H7 (cell line): ENCODE data around the gene AP3D1. TPM values are rescaled to one million over a fixed set of nuclear protein-coding genes. Genes with fewer than 3 reads are reported as not detected.

Source experiments
- DNase-seq: peaks from one replicate; pipeline ENCODE4 v3.0.0; 2012
- H3K27me3 ChIP-seq: 2 replicates; pipeline ENCODE4 v1.6.0; 2011; ENCODE audit warnings: mild to moderate bottlenecking, low read length; ENCODE audit not compliant: control insufficient read depth, insufficient read depth
- H3K36me3 ChIP-seq: replicated peaks from 2 replicates; pipeline ENCODE4 v1.5.1; 2011; ENCODE audit warnings: low read length; ENCODE audit not compliant: control insufficient read depth, insufficient read depth
- H3K4me3 ChIP-seq: 2 replicates; pipeline ENCODE4 v1.5.1; 2011; ENCODE audit warnings: low read depth, mild to moderate bottlenecking, control low read depth, low read length, moderate library complexity; ENCODE audit not compliant: insufficient read depth
- total RNA-seq: library from RNA; depleted of rRNA; stranded (reverse); fragments of >200 nt; shearing (Covaris generic); gene quantifications from 2 replicates; pipeline ENCODE4 v1.2.3, GENCODE V29; 2014

Gene AP3D1
- total RNA-seq, 1 experiment from 2014 or later = 177 TPM

- Histone ChIP-seq H3K36me3 (peaks cover 63% of the 10 kb centered on the region), H3K4me3 (no peak overlapping the region), H3K27me3 (no peaks in the 10 kb centered on the region)
- no peak for DNase-seq
Measured at GRCh38 chr19:2117215-2117960, 34.0 kb downstream of the AP3D1 start.

DNA sequence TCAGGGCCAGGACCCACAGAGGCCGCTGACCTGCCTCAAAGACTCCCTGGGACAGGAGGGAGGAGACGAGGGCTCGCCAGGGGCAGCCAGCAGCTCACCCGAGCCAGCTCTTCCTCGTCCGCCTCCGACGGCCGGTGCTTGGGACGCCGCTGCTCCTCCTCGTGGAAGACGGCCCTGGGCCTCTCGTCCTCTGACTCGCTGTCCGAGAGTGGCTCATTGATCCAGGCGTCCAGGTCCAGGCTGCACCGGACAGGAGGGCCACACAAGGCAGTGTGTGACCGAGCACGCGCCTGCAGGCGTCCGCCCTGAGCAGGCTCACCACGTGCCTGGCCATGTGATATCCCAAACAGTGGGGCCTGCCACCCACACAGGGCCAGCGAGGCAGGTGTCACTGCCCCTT lies 34.9 kb downstream of the AP3D1 start:
- H3K4me3 ChIP-seq = no peak overlapping the region
- H3K27me3 ChIP-seq = no peaks in the 10 kb centered on the region
- peaks cover 63% of the 10 kb centered on the region for H3K36me3 ChIP-seq
- no peak for DNase-seq

- Histone ChIP-seq H3K36me3 (peaks cover 61% of the 10 kb centered on the region), H3K27me3 (no peaks in the 10 kb centered on the region), H3K4me3 (no peak overlapping the region)
- DNase-seq = no peak
Measured at GRCh38 chr19:2115911-2116426, 35.4 kb downstream of the AP3D1 start.

DNA sequence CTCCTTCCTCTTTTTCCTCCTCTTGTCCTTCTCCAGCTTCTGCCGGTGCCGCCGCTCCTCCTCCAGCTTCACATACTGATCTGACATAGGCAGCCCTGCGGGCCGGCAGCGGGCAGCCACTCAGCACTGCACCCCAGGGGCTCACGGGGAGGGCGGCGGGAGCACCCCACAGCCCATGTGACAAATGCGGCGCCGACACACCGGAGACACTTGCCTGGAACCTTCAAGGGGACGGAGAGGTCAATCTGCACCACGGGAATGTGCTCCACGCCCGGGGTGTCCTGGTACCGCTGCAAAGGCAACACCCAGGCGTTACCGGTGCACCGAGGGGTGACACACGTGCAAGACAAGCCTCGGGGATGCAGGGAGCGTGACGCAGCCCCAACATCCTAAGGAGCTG lies 36.0 kb downstream of the AP3D1 start:
- H3K4me3 ChIP-seq = no peak overlapping the region
- peaks cover 61% of the 10 kb centered on the region for H3K36me3 ChIP-seq
- H3K27me3 ChIP-seq = no peaks in the 10 kb centered on the region
- DNase-seq = no peak

GRCh38 chr19:2114821-2115220 lies 36.5 kb downstream of the AP3D1 start:
- Histone ChIP-seq H3K36me3 (peaks cover 63% of the 10 kb centered on the region), H3K4me3 (no peak overlapping the region), H3K27me3 (no peaks in the 10 kb centered on the region)
- DNase-seq = no peak

- Histone ChIP-seq H3K4me3 (no peak overlapping the region), H3K27me3 (no peaks in the 10 kb centered on the region), H3K36me3 (peaks cover 66% of the 10 kb centered on the region)
- no peak for DNase-seq
Measured at GRCh38 chr19:2114218-2114617, 37.1 kb downstream of the AP3D1 start.

- H3K36me3 ChIP-seq = peaks cover 67% of the 10 kb centered on the region
- H3K27me3 ChIP-seq = no peaks in the 10 kb centered on the region
- no peak overlapping the region for H3K4me3 ChIP-seq
- no peak for DNase-seq
Measured at GRCh38 chr19:2113439-2114211, 37.7 kb downstream of the AP3D1 start.

- DNase-seq = no peak
- Histone ChIP-seq H3K36me3 (peaks cover 67% of the 10 kb centered on the region), H3K4me3 (no peak overlapping the region), H3K27me3 (no peaks in the 10 kb centered on the region)
Measured at GRCh38 chr19:2112516-2113320, 38.6 kb downstream of the AP3D1 start.

DNA sequence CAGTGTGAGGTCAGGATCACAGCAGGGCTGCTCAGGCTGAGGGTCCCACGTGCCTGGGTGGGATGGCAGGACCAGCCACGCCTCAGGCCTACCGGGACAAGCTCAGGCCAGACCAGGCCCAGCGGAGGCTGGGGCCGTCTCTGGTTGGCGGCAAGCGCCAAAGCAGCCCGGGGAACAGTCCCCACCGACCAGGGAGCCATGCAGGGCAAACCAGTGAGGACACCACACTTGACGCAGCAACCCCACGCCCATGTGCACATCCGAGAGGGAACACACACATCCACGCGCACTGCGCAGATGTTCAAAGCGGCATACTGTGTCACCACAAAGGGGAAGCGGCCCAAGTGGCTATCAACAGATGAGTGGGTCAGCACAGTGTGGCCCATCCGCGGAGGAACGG lies 39.5 kb downstream of the AP3D1 start:
- Histone ChIP-seq H3K36me3 (peaks cover 64% of the 10 kb centered on the region), H3K27me3 (no peaks in the 10 kb centered on the region), H3K4me3 (no peak overlapping the region)
- no peak for DNase-seq

DNA sequence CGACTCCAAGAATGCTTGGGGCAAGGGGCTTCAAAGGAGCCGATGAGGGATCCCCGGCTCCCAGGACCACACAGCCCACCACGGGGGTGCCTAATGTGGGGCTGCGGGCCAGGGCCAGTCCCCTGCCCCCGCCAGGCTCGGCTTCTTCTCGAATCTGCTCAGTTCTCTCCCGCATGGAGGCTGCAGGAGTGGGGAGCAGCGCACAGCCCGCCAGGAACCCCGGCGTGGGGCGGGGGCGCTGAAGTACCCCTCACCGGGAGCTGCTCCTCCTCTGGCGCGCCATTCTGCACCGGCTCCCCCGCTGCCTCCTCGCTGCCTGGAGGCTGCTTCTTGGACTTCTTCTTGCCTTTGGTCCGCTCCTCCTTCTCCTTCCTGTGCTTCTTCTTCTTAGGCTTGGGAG lies 39.9 kb downstream of the AP3D1 start:
- Histone ChIP-seq H3K36me3 (peaks cover 64% of the 10 kb centered on the region), H3K27me3 (no peaks in the 10 kb centered on the region), H3K4me3 (no peak overlapping the region)
- DNase-seq = no peak

GRCh38 chr19:2110822-2111221 lies 40.5 kb downstream of the AP3D1 start:
- Histone ChIP-seq H3K27me3 (no peaks in the 10 kb centered on the region), H3K36me3 (peaks cover 65% of the 10 kb centered on the region), H3K4me3 (no peak overlapping the region)
- peak; percentile 88 for DNase-seq

- Histone ChIP-seq H3K36me3 (peaks cover 56% of the 10 kb centered on the region), H3K4me3 (no peak overlapping the region), H3K27me3 (no peaks in the 10 kb centered on the region)
- DNase-seq = no peak
Measured at GRCh38 chr19:2109046-2109864, 42.1 kb downstream of the AP3D1 start.

DNA sequence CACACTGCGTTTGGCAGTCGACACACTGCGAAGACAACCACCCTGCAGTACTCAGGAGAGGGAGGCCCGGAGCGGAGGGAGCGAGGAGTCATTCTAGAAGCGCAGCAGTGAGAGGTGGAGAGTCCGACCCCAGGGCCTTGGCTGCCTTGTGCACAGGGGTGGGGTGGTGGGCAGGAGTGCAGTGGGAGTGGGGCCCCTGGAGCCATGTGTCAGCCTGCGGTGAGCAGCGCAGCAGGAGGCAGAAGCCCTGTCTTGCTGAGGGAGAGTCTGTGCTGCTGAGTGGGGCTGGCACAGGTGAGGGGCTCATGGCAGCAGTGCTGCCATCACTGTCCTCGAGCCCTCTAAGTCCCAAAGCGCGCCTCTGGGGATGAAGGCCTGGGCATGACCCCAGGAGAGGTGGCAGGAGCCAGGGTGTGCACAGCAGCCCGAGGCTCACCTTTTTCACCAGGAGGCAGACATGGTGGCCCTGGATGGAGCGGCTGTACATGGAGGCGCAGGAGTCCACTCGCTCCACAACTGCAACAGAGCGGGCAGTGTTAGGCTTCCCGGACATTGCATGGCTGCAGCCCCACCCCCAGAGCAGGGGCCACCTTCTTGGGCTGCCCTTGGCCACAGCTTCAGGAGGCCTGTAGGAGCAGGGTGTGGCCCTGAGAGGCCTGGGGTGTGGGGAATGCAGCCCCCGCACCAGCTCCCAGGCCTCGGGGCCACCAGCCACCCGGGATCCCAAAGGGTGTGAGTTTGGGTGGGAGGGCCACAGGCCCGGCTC lies 42.9 kb downstream of the AP3D1 start:
- DNase-seq = no peak
- Histone ChIP-seq H3K36me3 (peaks cover 51% of the 10 kb centered on the region), H3K4me3 (no peak overlapping the region), H3K27me3 (no peaks in the 10 kb centered on the region)
